HG03135 (cell line): ENCODE results near the gene BIRC3.
"Not testable (repeated sequence)": the region's sequence is repeated elsewhere in the genome, so short reads cannot be mapped to it uniquely, and the experiment has no call there.

ENCODE experiments used
- ATAC-seq: cut with Tn5 transposase; IDR thresholded peaks from one replicate; pipeline ENCODE4 v1.9.1; 2021; ENCODE audit warnings: mild to moderate bottlenecking, moderate library complexity; ENCODE audit not compliant: unreplicated experiment

Gene BIRC3

DNA sequence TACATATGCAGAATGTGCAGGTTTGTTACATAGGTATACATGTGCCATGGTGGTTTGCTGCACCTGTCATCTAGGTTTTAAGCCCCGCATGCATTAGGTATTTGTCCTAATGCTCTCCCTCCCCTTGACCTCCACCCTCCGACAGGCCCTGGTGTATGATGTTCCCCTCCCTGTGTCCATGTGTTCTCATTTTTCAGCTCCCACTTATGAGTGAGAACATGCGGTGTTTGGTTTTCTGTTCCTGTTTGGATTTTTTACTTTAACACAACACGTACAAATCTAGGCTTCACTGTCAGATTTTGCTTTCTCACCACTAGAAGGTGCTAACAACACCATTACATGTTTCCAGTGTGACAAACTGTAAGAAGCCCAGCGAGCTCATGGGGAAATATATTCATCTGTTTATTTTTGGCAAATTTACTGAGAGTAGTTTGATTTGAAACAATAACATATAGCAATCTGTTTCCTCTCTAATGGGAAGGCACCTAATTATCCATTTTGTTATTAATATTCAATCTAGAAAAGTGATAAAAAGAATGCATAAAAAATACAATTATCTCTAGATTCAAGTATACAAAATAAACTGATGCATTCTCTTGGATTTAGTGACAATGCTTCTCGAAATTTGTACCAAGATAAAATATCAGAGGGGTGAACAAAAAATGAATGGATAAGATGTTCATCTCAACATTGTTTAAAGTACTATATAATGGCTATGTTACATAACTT lies 23.2 kb upstream of the BIRC3 start:
- ATAC-seq = peak; percentile 90

- ATAC-seq = peak; percentile 42
Measured at GRCh38 chr11:102295045-102295444, 22.2 kb upstream of the BIRC3 start.

- ATAC-seq = not testable (repeated sequence)
Measured at GRCh38 chr11:102296757-102297156, 20.5 kb upstream of the BIRC3 start.

GRCh38 chr11:102300837-102301236 lies 16.4 kb upstream of the BIRC3 start:
- not testable (repeated sequence) for ATAC-seq

DNA sequence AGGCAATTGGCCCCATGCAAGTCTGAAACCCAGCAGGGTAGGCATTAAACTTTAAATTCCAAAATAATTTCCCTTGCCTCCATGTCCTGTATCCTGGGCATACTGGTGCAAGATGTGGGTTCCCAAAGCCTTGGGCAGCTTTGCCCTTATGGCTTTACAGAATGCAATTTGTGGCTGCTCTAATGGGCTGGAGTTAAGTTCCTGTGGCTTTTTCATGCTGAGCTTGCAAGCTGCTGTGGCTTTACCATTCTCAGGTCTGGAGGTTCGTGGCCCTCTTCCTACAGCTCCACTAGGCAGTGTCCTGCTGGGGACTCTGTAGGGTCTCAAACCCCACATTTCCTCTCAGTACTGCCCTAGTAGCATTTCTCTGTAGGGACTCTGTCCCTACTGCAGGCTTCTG lies 15.0 kb upstream of the BIRC3 start:
- ATAC-seq = no peak

GRCh38 chr11:102304686-102305085 lies 12.6 kb upstream of the BIRC3 start:
- ATAC-seq = no peak

- no peak for ATAC-seq
Measured at GRCh38 chr11:102305352-102306047, 11.8 kb upstream of the BIRC3 start.

GRCh38 chr11:102306048-102306597 lies 11.2 kb upstream of the BIRC3 start:
- ATAC-seq = no peak

DNA sequence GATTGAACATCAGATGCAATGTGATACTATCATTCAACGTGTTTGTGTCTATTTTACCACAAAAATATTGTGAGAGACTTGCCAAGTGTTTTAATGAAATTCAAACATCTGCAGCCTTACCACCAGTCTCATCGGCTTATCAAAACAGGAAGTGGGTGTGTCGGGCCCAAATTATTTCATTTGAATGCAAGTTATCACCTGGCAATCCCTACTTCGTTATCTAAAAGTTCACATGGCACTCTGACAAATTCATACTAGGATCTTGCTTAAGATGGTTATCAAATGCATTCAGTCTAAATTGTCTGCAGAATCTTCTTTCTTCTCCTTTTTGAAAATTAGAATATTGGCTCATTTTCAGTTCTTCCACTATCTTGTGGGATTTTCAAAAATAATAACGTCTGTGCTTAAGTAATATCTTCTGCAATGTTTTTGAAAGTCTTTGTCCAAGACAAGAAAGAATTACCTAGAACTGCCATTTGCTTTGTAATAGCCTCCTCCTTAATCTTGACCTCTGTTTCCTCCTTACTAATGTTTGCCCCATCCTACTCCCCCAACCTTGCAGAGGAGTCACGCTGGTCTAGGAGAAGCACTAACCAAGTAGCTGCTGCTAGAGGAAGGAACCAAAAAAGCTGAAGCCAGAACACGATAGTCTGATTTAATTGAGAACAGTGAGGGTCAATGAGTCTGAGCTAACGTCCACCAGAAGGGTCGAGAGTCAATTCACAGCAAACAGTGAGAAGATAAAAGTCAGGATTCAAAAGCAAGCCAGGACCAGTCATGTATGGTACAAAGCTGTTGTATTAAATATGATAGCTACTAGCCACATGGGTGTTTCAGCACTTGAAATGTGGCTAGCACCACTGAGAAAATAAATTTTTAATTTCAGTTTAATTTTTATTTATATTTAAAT lies 10.2 kb upstream of the BIRC3 start:
- no peak for ATAC-seq

DNA sequence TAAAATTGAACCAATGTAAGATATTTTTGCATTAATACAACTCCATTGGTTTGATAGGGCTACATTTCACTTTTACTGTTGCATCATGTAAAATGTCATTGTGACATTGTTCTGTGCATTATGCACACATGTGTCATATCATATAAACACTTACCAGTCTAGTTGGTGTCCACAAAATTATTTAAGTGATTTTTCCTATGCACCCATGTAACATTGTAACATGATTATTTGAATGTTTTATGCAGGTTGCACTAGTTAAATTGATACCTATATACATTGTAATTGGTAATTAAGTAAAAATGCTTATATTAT lies 9.6 kb upstream of the BIRC3 start:
- no peak for ATAC-seq

DNA sequence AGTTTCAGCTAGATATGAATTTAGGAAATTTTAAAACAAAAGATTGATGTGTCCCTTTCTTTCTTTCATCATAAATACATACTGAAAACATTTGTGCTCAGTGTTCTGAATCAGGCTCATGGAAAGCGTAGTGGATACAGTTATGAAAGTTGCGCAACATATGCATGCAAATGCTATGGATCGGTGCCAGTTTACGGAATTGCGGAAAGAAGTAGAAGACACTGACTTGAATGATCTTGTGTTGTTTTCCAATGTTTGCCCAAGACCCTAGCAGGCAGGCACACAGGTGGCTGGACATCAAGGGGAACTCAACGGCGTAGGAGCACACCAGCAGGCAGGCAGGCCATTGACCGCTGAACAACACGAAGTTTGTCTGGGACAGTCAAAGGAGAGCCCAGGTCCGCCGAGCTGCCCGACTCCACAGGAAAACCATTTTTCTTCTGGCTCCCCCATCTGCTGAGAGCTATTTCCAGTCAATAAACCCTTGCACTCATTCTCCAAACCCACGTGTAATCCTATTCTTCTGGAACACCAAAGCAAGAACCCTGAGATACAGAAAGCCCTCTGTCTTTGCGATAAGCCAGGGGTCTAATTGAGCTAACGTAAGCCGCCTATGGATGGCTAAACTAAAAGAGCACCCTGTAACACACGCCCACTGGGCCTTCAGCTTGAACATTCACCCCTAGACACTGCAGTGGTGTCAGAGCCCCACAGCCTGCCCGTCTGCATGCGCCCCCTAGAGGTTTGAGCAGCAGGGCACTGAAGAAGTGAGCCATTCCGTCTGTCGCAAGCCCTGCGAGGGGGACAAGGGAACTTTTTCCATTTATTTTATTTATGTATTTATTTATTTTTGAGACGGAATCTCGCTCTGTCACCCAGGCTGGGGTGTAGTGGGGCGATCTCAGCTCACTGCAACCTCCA lies 7.4 kb upstream of the BIRC3 start:
- no peak for ATAC-seq

GRCh38 chr11:102312667-102313066 lies 4.6 kb upstream of the BIRC3 start:
- ATAC-seq = no peak

DNA sequence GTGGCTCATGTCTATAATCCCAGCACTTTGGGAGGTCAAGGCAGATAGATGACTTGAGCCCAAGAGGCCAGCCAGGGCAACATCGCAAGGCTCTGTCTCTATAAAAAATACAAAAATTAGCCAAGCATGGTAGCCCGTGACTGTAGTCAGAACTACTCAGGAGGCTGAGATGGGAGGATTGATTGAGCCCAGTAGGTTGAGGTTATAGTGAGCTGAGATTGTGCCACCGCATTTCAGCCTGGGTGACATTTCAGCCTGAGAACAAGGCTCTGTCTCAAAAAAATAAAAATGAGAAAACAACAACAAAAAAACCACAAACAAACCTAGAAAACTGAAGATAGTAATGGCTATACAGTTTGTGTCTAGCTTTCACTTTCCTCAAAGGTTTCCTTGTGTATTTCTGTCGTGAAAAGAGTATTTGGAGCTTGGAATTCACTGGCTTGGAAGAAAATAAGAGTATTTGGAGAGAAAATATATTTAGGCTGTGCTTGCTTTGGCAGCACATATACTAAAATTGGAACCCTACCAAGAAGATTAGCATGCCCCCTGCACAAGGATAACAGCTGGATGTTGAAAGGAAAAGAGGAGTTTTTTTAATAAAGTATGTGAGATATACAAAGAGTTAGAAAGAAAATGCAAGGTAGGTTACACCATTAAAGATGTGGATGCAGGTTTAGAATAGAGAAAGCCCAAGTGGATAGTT lies 3.9 kb upstream of the BIRC3 start:
- no peak for ATAC-seq

- ATAC-seq = no peak
Measured at GRCh38 chr11:102314784-102315183, 2.5 kb upstream of the BIRC3 start.

DNA sequence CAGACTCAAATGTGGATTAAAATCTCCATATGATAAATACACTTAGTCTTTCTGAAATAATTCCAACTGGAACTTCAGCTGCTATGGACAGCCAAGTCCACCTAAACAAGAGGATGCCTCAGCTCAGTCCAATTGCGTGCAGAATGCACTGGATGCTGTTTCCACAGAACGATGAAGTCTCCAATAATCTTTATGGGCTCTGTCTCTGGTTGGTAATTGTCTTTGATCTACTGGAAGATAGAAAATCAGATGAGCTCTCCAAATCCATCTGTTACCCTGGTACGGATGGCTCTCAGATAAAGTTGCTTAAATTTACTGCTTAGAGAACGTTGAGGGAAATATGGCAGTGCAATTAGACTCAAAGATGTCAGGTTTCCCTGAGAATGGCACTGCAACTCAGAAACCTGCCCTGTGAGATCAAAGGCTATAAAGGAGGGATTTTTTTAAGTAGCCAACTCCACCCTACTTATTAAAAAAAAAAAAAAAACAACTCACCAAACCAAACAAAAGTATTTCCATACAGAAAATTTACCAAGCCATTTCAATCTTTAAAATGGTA lies 859 bp upstream of the BIRC3 start:
- no peak for ATAC-seq

DNA sequence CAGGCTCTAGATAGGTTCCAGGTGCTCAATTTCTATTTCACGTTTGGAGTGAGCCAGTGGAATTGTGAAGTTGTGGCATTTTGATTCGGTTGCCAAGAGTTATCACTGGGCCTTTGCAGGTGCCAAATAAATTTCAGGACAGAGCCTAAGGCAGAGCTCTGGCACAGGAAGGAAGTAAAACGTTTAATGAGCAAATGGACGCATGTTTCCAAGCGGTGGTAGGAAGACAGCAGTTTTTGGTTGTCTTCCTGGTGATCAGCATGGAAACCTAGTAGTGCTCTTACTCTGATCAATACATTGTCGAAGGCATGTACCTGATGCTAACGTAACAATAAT lies 452 bp downstream of the BIRC3 start:
- no peak for ATAC-seq

DNA sequence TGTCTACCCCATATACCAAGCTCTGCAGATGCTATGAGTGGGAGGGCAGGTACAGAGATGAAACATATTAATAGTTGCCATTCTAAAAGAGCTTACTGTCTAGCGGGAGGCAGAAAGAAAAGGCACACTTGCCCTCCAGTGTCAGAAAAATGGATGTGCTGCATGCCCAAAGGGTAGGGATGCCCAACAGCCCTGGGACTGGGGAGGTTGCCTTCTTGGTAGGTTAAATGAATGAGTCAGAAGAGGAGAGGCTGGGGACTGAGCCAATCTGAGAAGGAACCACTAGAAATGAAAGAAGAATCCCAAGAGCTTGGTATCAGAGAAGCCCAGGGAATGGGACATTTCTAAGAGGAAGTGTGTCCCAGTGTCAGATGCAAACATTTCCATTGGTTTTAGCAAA lies 1.2 kb downstream of the BIRC3 start:
- no peak for ATAC-seq

DNA sequence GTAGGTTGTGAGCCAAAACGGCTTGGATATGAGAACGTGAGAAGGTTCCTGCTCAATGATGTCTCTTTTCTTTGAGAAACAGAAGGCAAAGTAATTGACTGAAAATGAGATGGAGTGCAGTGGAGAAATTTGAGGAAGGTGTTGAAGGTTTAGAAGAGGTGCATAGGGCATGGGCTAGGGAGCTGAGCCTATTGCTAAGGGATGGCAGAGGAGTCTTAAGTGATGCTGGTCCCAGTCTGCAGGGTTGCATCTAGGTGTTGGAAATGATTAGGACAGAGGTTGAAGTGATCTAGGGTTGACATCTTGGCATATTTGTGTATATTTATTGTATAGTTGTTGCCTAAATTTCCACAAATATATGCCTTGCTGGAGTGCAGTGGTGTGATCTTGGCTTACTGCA lies 2.3 kb downstream of the BIRC3 start:
- no peak for ATAC-seq

- no peak for ATAC-seq
Measured at GRCh38 chr11:102320188-102320587, 2.9 kb downstream of the BIRC3 start.

- no peak for ATAC-seq
Measured at GRCh38 chr11:102320679-102321078, 3.4 kb downstream of the BIRC3 start.
